HEK293 (cell line): ENCODE data around the gene CNPY2.
A peak's percentile ranks its signal among the peaks of the same experiment; 100 is the strongest.

Experiments used
- CTCF ChIA-PET: fragments of 350-600 bp; formaldehyde crosslinking; extraction: SDS; loops from one replicate; lab custom pipeline; 2021; ENCODE audit warnings: antibody characterized with exemption; lab: Yijun Ruan, JAX
- POLR2A ChIA-PET: fragments of 300-600 bp; formaldehyde crosslinking; extraction: SDS; loops from one replicate; lab custom pipeline; 2020; ENCODE audit warnings: antibody characterized with exemption, inconsistent platforms; lab: Yijun Ruan, JAX
- H3K27ac ChIP-seq: fragments of 200-500 bp; sonication (Bioruptor generic); 2 replicates; pipeline ENCODE4 v1.5.1; 2014; ENCODE audit warnings: low read depth, low read length, control low read depth, inconsistent platforms; ENCODE audit errors: extremely low read depth
- H3K36me3 ChIP-seq, 2 experiments: fragments of 200-500 bp in 1 of 2; sonication (Bioruptor generic) in 1 of 2; 1 replicate in 1 of 2; 2 replicates in 1 of 2; pipeline ENCODE4 v1.5.1; 2014 to 2017; ENCODE audit warnings: inconsistent platforms in 2 of 2, low read length in 2 of 2; ENCODE audit not compliant: control insufficient read depth in 2 of 2, insufficient read depth in 1 of 2
- H3K4me1 ChIP-seq: fragments of 200-500 bp; sonication (Bioruptor generic); 2 replicates; pipeline ENCODE4 v1.5.1; 2014; ENCODE audit warnings: mild to moderate bottlenecking, low read length, inconsistent platforms; ENCODE audit not compliant: control insufficient read depth, insufficient read depth
- H3K4me3 ChIP-seq: 2 replicates; pipeline ENCODE4 v1.5.1; 2011; ENCODE audit warnings: low read depth, mild to moderate bottlenecking, control low read depth, low read length, moderate library complexity
- H3K9me3 ChIP-seq: fragments of 200-500 bp; sonication (Bioruptor generic); 2 replicates; pipeline ENCODE4 v1.5.1; 2014; ENCODE audit warnings: low read depth, low read length, inconsistent platforms; ENCODE audit not compliant: control insufficient read depth, insufficient read depth
- AEBP2 ChIP-seq: fragments of 450-650 bp; formaldehyde crosslinking; IDR thresholded peaks from 2 replicates; pipeline ENCODE4 v1.5.1; 2016; ENCODE audit warnings: missing biosample characterization, missing genetic modification characterization, borderline replicate concordance
- ATF2 ChIP-seq: fragments of 450-650 bp; formaldehyde crosslinking; IDR thresholded peaks from 2 replicates; pipeline ENCODE4 v1.5.1; 2016; ENCODE audit warnings: missing biosample characterization, missing genetic modification characterization, low read depth
- GFI1B ChIP-seq: fragments of 450-650 bp; formaldehyde crosslinking; IDR thresholded peaks from 2 replicates; pipeline ENCODE4 v1.5.1; 2016; ENCODE audit warnings: missing biosample characterization, missing genetic modification characterization
- KLF16 ChIP-seq: fragments of 450-650 bp; formaldehyde crosslinking; IDR thresholded peaks from 2 replicates; pipeline ENCODE4 v1.5.1; 2017; ENCODE audit warnings: missing biosample characterization, missing genetic modification characterization
- OSR2 ChIP-seq: fragments of 450-650 bp; formaldehyde crosslinking; IDR thresholded peaks from 2 replicates; pipeline ENCODE4 v1.5.1; 2016; ENCODE audit warnings: missing biosample characterization, missing genetic modification characterization
- RBAK ChIP-seq: fragments of 450-650 bp; formaldehyde crosslinking; IDR thresholded peaks from 2 replicates; pipeline ENCODE4 v1.5.1; 2016; ENCODE audit warnings: missing biosample characterization, missing genetic modification characterization
- ZBTB10 ChIP-seq: fragments of 450-650 bp; formaldehyde crosslinking; IDR thresholded peaks from 2 replicates; pipeline ENCODE4 v1.5.1; 2016; ENCODE audit warnings: missing biosample characterization, missing genetic modification characterization
- ZIC2 ChIP-seq: fragments of 450-650 bp; formaldehyde crosslinking; IDR thresholded peaks from 2 replicates; pipeline ENCODE4 v1.5.1; 2016; ENCODE audit warnings: missing biosample characterization, missing genetic modification characterization
- ZNF132 ChIP-seq: fragments of 450-650 bp; formaldehyde crosslinking; IDR thresholded peaks from 2 replicates; pipeline ENCODE4 v1.5.1; 2017; ENCODE audit warnings: missing biosample characterization, missing genetic modification characterization, borderline replicate concordance
- ZNF19 ChIP-seq: fragments of 450-650 bp; formaldehyde crosslinking; IDR thresholded peaks from 2 replicates; pipeline ENCODE4; 2016; ENCODE audit warnings: missing biosample characterization, missing genetic modification characterization, low read depth
- ZNF211 ChIP-seq: fragments of 450-650 bp; formaldehyde crosslinking; IDR thresholded peaks from 2 replicates; pipeline ENCODE4 v1.5.1; 2016; ENCODE audit warnings: low read depth, missing biosample characterization, missing genetic modification characterization
- ZNF280D ChIP-seq: fragments of 450-650 bp; formaldehyde crosslinking; IDR thresholded peaks from 2 replicates; pipeline ENCODE4 v1.5.1; 2016; ENCODE audit warnings: missing biosample characterization, missing genetic modification characterization
- ZNF292 ChIP-seq: fragments of 450-650 bp; formaldehyde crosslinking; IDR thresholded peaks from 2 replicates; pipeline ENCODE4 v1.5.1; 2016; ENCODE audit warnings: low read depth, missing biosample characterization, missing genetic modification characterization, borderline replicate concordance
- ZNF350 ChIP-seq: fragments of 450-650 bp; formaldehyde crosslinking; IDR thresholded peaks from 2 replicates; pipeline ENCODE4 v1.5.0; 2017; ENCODE audit warnings: missing biosample characterization, mild to moderate bottlenecking, missing genetic modification characterization
- ZNF354C ChIP-seq: fragments of 450-650 bp; formaldehyde crosslinking; IDR thresholded peaks from 2 replicates; pipeline ENCODE4 v1.5.1; 2016; ENCODE audit warnings: missing biosample characterization, missing genetic modification characterization, low read depth, borderline replicate concordance
- ZNF366 ChIP-seq: fragments of 450-650 bp; formaldehyde crosslinking; conservative IDR thresholded peaks from 2 replicates; pipeline ENCODE4 v1.5.1; 2016; ENCODE audit warnings: missing biosample characterization, missing genetic modification characterization
- ZNF394 ChIP-seq: fragments of 450-650 bp; formaldehyde crosslinking; IDR thresholded peaks from 2 replicates; pipeline ENCODE4 v1.5.1; 2016; ENCODE audit warnings: missing biosample characterization, missing genetic modification characterization, mild to moderate bottlenecking, moderate library complexity, borderline replicate concordance
- ZNF571 ChIP-seq: fragments of 450-650 bp; formaldehyde crosslinking; IDR thresholded peaks from 2 replicates; pipeline ENCODE4 v1.5.0; 2017; ENCODE audit warnings: missing biosample characterization, missing genetic modification characterization
- ZNF624 ChIP-seq: fragments of 450-650 bp; formaldehyde crosslinking; IDR thresholded peaks from 2 replicates; pipeline ENCODE4 v1.5.1; 2017; ENCODE audit warnings: missing biosample characterization, missing genetic modification characterization
- ZNF629 ChIP-seq: fragments of 450-650 bp; formaldehyde crosslinking; IDR thresholded peaks from 2 replicates; pipeline ENCODE4 v1.5.1; 2017; ENCODE audit warnings: missing biosample characterization, missing genetic modification characterization
- ZNF658 ChIP-seq: fragments of 450-650 bp; formaldehyde crosslinking; IDR thresholded peaks from 2 replicates; pipeline ENCODE4; 2016; ENCODE audit warnings: missing biosample characterization, missing genetic modification characterization
- TF ChIP-seq, protein P1 (sequence below): fragments of 450-650 bp; formaldehyde crosslinking; IDR thresholded peaks from 2 replicates; pipeline ENCODE4 v1.5.1; 2016; ENCODE audit warnings: missing biosample characterization, missing genetic modification characterization

The CNPY2 gene

GRCh38 chr12:56261503-56262232 is 54.1 kb downstream of the CNPY2 start:
- Histone ChIP-seq H3K4me1 (peaks cover 8% of the 10 kb centered on the region), H3K27ac (no peak overlapping the region), H3K4me3 (no peak overlapping the region), H3K9me3 (no peaks in the 10 kb centered on the region), H3K36me3 (peaks cover 0 to 5% of the 10 kb centered on the region in 2 experiments; a peak in 1 of 3 replicates)
- ChIA-PET POLR2A (no interaction called here), CTCF (no interaction called here)
- TF ChIP-seq GFI1B (tag by site-specific recombination), result no peak
- no peak for TF ChIP-seq ZNF292 (tag by site-specific recombination)
- no peak for TF ChIP-seq AEBP2
- TF ChIP-seq ZNF366 (tag by site-specific recombination), result 0 out of 2 replicates have a peak, but pooled peaks have one; percentile 14
- no peak for TF ChIP-seq ZNF132

GRCh38 chr12:56260921-56261320 is 54.9 kb downstream of the CNPY2 start:
- ChIA-PET POLR2A (no interaction called here), CTCF (interaction anchor here (1.7 kb wide), 1 partner anchor 38 kb away, joined by 8 read pairs; no protein-coding TSS in a partner anchor)
- peaks cover 5 to 13% of the 10 kb centered on the region in 2 experiments; a peak in 2 of 3 replicates for H3K36me3 ChIP-seq
- no peak overlapping the region for H3K27ac ChIP-seq
- no peaks in the 10 kb centered on the region for H3K9me3 ChIP-seq
- H3K4me3 ChIP-seq, result no peak overlapping the region
- peaks cover 13% of the 10 kb centered on the region for H3K4me1 ChIP-seq
- TF ChIP-seq ZNF350 (tag by site-specific recombination) (no peak), ZNF19 (no peak), ATF2 (tag by site-specific recombination) (no peak), ZNF211 (tag by site-specific recombination) (no peak), OSR2 (tag by site-specific recombination) (no peak), RBAK (tag by site-specific recombination) (no peak), ZNF629 (tag by site-specific recombination) (no peak), ZNF366 (tag by site-specific recombination) (no peak), KLF16 (tag by site-specific recombination) (no peak), ZNF571 (tag by site-specific recombination) (no peak), ZNF354C (tag by site-specific recombination) (no peak), ZIC2 (tag by site-specific recombination) (no peak), ZNF394 (tag by site-specific recombination) (no peak), ZBTB10 (tag by site-specific recombination) (no peak), ZNF624 (no peak), ZNF280D (tag by site-specific recombination) (no peak), ZNF658 (tag by site-specific recombination) (no peak)
- TF ChIP-seq, protein P1, sequence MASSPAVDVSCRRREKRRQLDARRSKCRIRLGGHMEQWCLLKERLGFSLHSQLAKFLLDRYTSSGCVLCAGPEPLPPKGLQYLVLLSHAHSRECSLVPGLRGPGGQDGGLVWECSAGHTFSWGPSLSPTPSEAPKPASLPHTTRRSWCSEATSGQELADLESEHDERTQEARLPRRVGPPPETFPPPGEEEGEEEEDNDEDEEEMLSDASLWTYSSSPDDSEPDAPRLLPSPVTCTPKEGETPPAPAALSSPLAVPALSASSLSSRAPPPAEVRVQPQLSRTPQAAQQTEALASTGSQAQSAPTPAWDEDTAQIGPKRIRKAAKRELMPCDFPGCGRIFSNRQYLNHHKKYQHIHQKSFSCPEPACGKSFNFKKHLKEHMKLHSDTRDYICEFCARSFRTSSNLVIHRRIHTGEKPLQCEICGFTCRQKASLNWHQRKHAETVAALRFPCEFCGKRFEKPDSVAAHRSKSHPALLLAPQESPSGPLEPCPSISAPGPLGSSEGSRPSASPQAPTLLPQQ (tag by site-specific recombination), result no peak
